T-helper 1 cell treated with Interleukin-12 subunit alpha and Interleukin-12 subunit beta and Interleukin-4 antibody, amounts not matched to agents 30 ng/mL and 1 ng/mL, for 36 hours (primary cell): Measurements from ENCODE around the gene ZNF365. TPM values are rescaled to one million over a fixed set of nuclear protein-coding genes. Genes with fewer than 3 reads are reported as not detected.

Experiments
- intact Hi-C: fragments of 100-400 bp; cut with micrococcal nuclease; formaldehyde crosslinking; loops from one replicate; pipeline ENCODE4 v1.15.1; 2024
- total RNA-seq: library from RNA; stranded (reverse); gene quantifications from 2 replicates; pipeline ENCODE4 v1.2.3, GENCODE V29; 2022

ZNF365 gene
- total RNA-seq, 1 donor from 2014 or later: not detected

DNA sequence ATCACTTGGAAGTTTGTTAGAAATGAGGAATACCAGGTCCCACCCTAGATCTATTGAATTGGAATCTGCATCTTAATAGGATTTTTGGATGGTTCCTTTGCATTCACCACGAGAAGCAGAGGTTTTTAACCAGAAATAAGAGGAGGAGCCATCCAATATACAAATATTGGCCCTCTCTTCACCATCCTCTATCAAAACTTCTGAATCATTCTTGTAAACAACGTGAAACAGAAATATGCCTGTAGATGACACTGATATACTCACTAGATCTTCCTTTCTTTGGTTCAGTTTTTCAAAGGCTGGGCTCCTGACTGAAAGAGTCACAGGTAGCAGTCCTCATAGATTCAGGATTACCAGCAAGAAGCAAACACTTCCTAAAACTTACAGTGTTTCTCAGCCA is 39.5 kb downstream of the ZNF365 start:
- intact Hi-C loops: no loop called here

DNA sequence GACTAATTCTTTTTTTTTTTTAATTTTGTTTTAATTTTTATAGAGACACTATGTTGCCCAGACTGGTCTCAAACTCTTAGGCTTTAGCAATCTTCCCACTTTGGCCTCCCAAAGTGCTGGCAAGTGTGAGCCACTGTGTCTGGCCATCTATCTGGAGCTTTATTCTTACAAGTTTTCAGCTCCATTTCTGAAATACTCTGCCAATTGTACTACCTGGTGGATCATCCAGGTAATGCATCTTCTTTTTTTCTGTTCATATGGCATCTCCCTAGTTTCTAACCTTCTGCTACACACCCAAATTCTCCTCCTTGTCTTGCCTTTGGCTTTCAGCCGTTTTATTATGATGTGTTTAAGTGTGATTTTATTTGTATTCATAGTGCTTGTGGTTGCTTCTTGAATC is 40.2 kb downstream of the ZNF365 start:
- intact Hi-C loops: no loop called here

DNA sequence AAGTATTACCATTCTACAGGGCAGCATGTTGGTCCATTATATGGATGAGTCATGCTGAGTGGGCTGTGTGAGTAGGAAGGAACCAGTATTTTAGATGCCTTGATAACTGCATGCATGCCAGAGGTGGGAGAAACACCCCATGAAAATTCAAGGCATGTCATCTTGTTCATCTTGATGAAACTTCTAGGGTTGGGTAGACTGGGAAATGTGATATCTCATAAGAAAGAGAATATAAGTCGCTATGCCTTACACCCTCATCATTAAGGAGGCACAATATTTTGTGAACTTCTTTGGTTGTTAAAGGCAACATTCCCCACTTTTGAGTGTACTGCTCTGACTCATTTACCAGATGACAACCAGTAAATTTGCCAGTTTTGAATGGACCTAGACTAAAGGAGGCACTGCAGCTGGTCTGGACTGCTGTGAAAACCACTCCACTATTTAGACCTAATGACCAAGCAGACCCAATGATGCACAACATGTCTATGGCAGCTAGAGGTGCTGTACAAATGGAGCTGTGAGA is 48.0 kb downstream of the ZNF365 start:
- intact Hi-C loops: no loop called here

DNA sequence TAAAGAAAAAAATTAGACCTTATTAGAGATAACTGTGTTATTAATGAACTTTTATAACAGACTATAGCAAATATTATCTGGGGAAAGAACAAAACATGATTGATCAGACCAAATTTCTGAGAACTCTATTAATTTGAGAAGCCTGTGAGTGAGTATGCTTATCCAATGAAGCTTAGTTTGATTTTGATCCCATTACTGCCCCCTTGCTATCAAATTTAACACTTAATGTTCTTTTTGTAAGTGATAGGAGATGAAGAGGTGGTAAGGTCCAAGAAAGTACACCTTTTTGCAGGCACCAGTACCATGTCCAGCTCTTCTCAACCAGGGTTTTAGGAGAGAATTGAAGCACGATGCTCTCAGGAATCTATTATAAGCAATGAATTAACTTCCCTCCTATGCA is 49.9 kb downstream of the ZNF365 start:
- intact Hi-C loops: no loop called here

DNA sequence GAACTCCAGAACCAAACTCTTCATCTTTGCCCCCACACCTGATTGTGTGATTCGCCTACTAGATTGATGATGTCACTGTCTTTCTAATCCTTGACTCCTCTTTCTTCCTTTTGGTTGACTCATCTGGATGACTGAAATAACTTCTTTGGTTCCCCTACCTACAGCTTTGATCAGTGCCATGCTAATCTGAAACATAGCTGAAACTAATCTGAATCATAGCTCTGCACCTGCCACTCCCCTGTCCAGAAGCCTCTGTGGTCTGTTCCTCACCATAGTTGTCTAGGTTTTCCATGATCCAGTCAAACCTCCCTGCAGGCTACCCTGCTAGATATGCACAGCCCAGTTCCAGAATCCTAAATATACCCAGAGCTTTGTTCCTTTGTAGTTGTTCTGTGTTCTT is 51.9 kb downstream of the ZNF365 start:
- intact Hi-C loops: no loop called here

DNA sequence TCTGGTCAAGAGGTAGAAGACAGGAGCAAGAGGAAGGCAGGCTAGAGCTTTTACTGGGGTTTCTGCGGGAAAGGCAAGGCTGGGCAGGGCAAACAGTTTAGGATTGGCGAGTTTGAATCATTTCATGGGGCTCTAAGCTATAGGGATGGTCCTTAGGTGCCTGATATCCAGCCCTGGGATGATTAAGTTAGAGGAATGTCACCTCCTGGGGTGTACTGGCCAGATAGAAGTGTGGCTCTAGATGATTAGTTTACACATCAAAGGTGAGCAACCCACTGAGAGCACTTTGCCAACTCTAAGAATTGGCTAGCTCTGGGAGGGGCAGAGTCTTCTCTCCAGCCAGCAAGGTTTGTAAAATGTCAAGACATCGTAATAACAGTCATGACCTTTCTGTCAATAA is 52.4 kb downstream of the ZNF365 start:
- intact Hi-C loops: no loop called here

DNA sequence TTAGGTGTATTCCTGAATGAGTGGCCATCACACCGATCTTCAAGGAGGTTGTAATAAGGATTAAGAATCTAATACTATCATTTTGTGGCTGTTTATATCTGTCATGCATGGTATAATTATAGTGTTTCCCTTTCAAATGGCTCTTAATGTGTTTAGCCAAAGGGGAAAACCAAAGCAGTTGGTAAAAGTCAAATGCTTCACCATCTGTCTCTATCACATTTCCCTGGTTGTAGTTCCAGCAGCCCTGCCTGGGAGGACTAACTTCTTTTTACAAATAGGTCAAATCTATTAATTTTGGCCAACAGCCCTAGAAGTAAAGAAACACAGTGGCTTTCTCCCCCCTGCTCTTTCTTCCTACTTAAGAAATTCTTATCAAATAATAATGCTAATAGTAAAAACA is 56.7 kb downstream of the ZNF365 start:
- intact Hi-C loops: no loop called here

DNA sequence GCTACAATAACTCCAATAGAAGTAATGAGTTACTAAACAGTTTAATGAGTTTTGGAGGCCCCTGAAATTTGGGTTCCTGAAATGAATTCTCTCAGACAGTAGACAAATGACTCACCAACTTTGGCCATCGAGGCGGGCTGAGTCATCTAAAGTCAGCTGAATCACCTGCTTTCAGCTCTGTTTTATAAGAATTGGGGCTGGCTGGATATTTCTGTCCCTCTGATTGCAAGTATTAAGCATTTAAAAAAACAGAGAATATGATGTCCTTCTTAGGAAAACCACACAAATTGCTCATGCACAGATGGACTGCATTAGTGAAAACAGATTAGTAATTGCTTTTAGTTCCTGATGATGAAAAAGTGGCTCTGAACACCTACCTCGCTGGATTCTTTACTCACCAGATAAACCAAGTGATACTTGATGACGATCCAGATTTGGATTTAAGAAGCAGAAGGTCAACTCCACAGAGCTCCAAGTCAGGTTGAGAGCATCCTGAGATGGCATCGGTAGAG is 59.1 kb downstream of the ZNF365 start:
- intact Hi-C loops: no loop called here

DNA sequence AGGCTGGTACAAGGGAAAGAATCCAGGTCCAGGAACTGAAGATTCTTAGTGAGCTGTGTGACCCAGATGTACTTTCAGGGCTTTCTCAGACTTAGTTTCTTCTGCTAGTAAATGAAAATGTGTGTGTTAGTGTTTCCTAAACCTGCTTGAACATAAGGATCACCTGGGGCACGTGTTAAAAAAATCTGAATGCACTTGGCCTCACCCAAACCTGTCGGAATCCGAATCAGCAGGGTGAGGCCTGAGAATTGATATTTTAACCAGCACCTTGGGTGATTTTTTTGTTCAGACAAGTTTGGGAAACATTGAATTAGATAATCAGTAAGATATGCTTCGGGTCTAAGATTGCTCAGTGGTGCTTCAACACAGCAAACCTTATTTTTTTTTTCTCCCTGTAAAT is 59.7 kb downstream of the ZNF365 start:
- intact Hi-C loops: no loop called here

DNA sequence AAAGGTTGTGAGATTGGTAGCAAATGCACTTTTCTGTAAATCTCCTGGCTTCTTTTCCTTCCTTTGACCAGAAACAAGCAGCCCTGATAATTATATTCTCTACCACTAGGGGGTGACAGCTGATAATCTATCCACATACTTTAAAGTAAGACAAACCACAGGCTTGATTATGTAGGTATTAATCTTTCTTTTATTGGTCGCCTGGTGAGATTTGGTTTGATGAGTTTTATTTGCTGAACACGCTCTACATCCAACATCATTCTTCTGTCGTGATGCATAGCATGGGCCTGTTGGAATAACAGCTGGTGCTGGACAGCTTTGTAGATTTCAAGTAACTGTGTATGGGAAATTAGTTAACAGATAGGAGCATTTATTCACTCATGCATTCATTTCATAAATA is 63.5 kb downstream of the ZNF365 start:
- intact Hi-C loops: loop anchor here (1.0 to 5.0 kb wide), 10 partner anchors 91 to 1283 kb away; partner anchors contain the start of genes NRBF2 and RTKN2

DNA sequence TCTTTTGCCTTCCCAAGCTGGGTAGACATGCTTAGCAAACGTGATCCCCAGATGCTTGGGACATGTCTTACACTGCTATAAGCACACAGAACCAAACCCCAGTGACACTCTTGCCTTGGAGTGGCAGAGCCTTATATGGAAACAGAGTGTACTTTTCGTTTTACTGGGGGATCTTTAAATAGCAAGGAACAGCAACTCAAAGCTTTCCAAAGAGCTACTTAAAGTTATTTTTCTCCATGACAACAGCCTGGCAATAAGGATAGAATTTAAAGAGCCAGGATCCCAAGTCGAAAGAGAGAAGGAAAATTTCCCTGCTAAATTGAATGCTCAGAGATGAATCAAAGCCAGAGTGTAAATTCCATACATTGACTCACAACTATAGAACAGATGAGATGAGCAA is 67.8 kb downstream of the ZNF365 start:
- intact Hi-C loops: no loop called here

DNA sequence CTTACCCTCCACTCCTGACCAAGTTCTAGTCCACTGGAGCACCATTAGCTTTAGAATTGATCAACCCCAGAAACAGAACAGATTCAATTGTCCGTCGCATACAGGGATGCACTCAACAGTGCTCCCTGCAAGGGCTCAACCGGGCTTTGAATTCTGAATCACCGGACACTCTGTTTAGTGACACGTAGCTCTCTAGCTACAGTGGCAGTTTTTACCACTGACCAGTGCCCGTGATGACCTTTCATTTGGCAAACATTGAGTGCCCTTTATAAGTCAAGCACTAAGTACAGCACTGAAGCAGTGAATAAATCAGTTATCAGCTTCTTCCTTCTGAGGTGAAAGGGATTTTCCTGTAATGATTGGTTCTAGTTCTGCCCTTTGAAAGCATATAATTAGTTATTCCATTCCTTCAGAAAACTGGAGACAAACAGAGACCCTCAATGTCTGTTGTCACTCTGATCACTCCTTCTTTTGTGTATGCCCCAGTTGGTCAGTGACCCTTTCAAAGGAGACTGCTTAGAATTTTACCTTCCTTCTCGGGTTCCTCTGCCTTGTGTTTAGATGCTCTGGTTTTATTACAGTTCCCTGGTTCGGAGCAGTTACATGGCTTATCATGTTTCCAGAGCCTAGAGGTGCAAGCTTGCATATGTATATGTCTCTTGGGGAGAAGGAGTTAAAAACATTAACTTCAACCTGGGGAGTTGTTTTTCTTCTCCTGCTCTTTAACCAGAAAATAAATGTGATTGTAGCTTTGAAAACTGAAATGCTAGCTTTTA is 68.9 kb downstream of the ZNF365 start:
- intact Hi-C loops: no loop called here

DNA sequence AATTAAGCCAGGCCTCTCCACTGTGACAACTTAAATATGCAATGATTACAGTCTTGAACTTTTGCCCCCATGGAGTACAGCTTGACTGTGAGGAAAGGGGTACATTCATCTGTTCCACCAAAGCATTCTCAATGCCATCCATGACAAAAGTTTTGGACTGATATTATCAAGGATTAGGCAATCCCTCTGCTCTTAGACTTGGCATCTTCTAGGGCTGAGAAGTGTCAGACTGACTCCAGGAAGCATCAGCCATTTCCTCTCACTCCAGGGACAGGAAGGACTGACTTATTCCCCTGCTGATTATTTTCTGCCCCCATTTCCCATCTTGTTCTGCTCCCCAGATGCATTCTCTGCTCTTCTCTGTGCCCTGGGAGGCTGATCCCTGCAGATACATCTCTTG is 69.7 kb downstream of the ZNF365 start:
- intact Hi-C loops: no loop called here

DNA sequence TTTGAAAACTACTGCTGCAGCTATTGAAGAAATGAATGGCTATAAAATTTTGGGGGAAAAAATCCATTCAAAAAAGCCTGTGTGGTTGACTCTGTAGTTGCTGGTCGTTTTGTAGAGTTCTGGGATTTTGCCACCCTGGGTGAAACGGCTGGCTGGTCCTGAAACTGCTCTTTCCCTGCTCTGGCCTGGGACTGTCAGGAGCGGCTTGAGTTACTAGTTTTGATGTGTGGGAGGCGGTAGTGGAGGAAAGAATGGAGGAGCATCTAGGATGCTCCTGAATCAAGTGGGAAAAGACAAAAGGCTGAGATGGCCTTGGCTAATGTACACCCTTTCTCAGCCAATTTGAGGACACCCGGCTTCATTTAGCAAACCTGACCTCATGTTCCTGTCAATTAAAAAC is 72.5 kb downstream of the ZNF365 start:
- intact Hi-C loops: no loop called here

DNA sequence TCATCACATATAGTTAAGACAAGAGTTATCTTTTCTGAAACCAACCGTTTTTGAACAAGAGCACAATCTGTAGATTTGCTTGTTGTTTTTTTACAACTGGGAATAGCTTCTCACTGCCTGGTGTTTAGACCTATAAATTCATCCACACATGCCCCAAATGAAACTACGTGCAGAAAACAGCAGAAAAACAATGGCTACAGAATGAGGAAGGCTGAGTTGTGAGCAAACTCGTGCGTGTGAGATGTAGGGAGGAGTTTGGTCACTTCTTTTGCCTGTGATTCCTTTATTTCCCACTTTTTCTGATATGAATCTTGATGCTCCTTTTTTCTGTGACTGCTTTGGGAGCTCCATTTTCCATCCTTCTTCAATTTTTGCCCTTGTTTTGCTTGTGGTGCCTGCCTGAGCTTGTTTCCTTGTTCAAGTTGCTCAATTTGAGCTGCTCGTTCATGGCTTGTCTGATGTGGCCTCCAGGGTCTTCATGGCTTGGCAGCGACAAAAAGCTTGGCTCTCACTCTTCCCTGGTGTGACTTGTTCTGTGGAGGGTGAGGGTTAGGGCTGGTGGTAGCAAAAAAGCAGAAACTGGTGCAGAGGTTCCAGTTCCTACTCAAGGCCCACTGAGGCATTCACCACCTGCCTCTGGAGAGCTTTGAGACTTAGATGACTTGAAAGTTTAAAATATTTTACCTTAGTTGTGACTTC is 76.9 kb downstream of the ZNF365 start:
- intact Hi-C loops: no loop called here

DNA sequence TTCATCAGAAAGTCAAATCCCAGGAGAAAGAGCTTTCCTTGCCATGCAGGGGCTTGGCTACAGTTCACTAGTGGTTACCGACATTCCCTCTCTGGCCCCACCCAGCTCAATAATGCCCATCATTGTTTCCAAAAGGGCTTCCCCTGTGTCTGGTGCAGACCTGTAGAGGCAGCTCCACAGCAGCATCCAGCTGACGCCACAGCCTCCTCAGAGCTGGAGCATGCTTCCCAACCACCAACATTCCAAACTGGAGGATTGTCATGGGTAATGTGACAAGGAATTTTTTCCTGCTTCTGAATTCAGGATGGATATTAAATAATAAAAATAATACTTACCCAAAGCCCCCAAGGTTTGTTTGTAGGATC is 77.4 kb downstream of the ZNF365 start:
- intact Hi-C loops: no loop called here

Other genes with a start within 250 kb of the ZNF365 start
- 7.2 and 7.8 TPM in 2 replicates for gene RTKN2, start 105.5 kb upstream of the ZNF365 start, total RNA-seq